ENCODE data around the gene MAP2K7.

Gene MAP2K7

DNA sequence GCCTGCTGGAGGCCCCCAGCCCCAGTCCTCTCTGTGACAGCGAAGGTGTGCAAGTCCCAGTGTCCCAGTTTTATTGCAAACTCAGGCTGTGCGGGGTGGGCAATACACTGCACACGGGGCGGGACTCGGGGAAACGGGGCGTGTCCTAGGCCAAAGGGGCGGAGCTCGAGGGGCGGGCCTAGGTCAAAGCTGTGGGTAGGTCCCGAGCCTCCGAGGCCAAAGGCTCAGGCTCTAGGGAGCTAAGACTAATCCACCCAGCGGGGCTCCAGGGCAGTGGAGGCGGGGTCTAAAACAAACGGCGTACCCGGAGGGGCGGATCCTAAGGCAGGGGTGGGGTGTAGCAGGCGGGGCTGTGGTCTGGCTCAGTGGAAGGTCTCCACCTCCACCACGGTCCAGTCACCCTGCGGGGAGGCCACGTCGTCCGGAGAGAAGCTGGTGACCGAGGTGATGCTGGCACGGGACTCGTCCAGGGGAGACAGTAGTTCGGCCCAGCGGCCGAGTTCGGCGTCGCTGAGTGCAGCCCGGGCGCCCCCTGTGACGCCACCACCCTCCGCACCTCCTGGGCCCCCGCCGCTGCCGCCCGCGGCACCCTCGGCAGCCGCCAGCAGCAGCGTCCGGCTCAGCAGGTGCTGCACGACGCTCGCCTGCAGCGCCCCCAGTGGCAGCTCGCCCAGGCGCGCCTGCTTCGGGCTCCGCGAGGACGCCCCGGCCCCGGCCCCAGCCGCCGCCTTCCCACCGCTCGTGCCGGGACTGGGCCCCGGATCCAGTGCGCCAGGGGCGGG, 34.8 kb upstream of the MAP2K7 start:
- H3K9me3 ChIP-seq (ENCODE audit: control insufficient read depth in 1 of 2, low read length in 2 of 2): no peaks in the 10 kb centered on the region
- peak overlapping the region; percentile 39 to 61 for H3K4me3 ChIP-seq (ENCODE audit: low read depth in 1 of 2, low read length in 2 of 2)
- H3K4me1 ChIP-seq (ENCODE audit: control insufficient read depth in 1 of 2, insufficient read depth in 2 of 2, low read length in 2 of 2): peaks cover 0 to 56% of the 10 kb centered on the region in 2 donors
- H3K36me3 ChIP-seq (ENCODE audit: control insufficient read depth in 1 of 2, insufficient read depth in 2 of 2, low read length in 2 of 2): no peaks in the 10 kb centered on the region
- H3K27me3 ChIP-seq (ENCODE audit: low read depth, low read length): peaks cover 21% of the 10 kb centered on the region
- no peak overlapping the region for H3K27ac ChIP-seq (ENCODE audit: low read length)

DNA sequence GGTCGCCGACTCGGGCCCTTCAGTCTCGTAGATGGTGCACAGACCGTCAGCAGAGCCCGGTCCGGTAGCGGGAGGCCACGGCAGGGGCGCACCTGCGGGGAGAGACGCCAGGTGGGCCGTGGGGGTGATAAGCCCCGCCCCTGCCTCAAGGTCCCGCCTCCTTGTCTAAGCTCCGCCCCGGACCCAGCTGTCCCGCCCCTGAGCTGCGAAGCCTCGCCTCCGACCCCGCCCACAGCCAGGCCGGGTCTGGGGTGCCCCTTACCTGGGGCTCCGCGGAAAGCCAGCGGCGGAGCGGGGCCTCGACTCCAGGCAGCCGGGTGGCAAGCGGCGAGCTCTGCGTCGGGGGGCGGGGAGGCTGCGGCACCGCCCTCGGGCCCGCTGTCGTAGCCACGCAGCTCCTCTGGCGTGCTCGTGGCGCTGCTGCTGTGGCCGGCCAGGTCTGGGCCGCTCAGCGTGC, 34.2 kb upstream of the MAP2K7 start:
- peaks cover 22% of the 10 kb centered on the region for H3K27me3 ChIP-seq (ENCODE audit: low read depth, low read length)
- H3K9me3 ChIP-seq (ENCODE audit: control insufficient read depth in 1 of 2, low read length in 2 of 2): no peaks in the 10 kb centered on the region
- H3K4me3 ChIP-seq (ENCODE audit: low read depth in 1 of 2, low read length in 2 of 2): peak overlapping the region in 1 of 2 donors; percentile 61
- peaks cover 0 to 61% of the 10 kb centered on the region in 2 donors for H3K4me1 ChIP-seq (ENCODE audit: control insufficient read depth in 1 of 2, insufficient read depth in 2 of 2, low read length in 2 of 2)
- H3K27ac ChIP-seq (ENCODE audit: low read length): no peak overlapping the region
- H3K36me3 ChIP-seq (ENCODE audit: control insufficient read depth in 1 of 2, insufficient read depth in 2 of 2, low read length in 2 of 2): no peaks in the 10 kb centered on the region

GRCh38 chr19:7869910-7870511, 33.7 kb upstream of the MAP2K7 start:
- no peaks in the 10 kb centered on the region for H3K9me3 ChIP-seq (ENCODE audit: control insufficient read depth in 1 of 2, low read length in 2 of 2)
- H3K27me3 ChIP-seq (ENCODE audit: low read depth, low read length): peaks cover 26% of the 10 kb centered on the region
- peaks cover 0 to 65% of the 10 kb centered on the region in 2 donors for H3K4me1 ChIP-seq (ENCODE audit: control insufficient read depth in 1 of 2, insufficient read depth in 2 of 2, low read length in 2 of 2)
- H3K36me3 ChIP-seq (ENCODE audit: control insufficient read depth in 1 of 2, insufficient read depth in 2 of 2, low read length in 2 of 2): no peaks in the 10 kb centered on the region
- H3K27ac ChIP-seq (ENCODE audit: low read length): no peak overlapping the region
- H3K4me3 ChIP-seq (ENCODE audit: low read depth in 1 of 2, low read length in 2 of 2): peak overlapping the region in 1 of 2 donors; percentile 61

GRCh38 chr19:7870571-7871436, 32.9 kb upstream of the MAP2K7 start:
- Histone ChIP-seq H3K4me1 (ENCODE audit: control insufficient read depth in 1 of 2, insufficient read depth in 2 of 2, low read length in 2 of 2) (peaks cover 0 to 65% of the 10 kb centered on the region in 2 donors), H3K27me3 (ENCODE audit: low read depth, low read length) (peaks cover 26% of the 10 kb centered on the region), H3K9me3 (ENCODE audit: control insufficient read depth in 1 of 2, low read length in 2 of 2) (no peaks in the 10 kb centered on the region), H3K27ac (ENCODE audit: low read length) (no peak overlapping the region), H3K36me3 (ENCODE audit: control insufficient read depth in 1 of 2, insufficient read depth in 2 of 2, low read length in 2 of 2) (no peaks in the 10 kb centered on the region), H3K4me3 (ENCODE audit: low read depth in 1 of 2, low read length in 2 of 2) (peak overlapping the region in 1 of 2 donors; percentile 59)

- H3K4me1 ChIP-seq (ENCODE audit: control insufficient read depth in 1 of 2, insufficient read depth in 2 of 2, low read length in 2 of 2): peaks cover 0 to 65% of the 10 kb centered on the region in 2 donors
- H3K36me3 ChIP-seq (ENCODE audit: control insufficient read depth in 1 of 2, insufficient read depth in 2 of 2, low read length in 2 of 2): no peaks in the 10 kb centered on the region
- peaks cover 24% of the 10 kb centered on the region for H3K27me3 ChIP-seq (ENCODE audit: low read depth, low read length)
- no peak overlapping the region for H3K27ac ChIP-seq (ENCODE audit: low read length)
- no peaks in the 10 kb centered on the region for H3K9me3 ChIP-seq (ENCODE audit: control insufficient read depth in 1 of 2, low read length in 2 of 2)
- H3K4me3 ChIP-seq (ENCODE audit: low read depth in 1 of 2, low read length in 2 of 2): peak overlapping the region; percentile 48 to 59
Observed at GRCh38 chr19:7871437-7872305, 32.0 kb upstream of the MAP2K7 start.

DNA sequence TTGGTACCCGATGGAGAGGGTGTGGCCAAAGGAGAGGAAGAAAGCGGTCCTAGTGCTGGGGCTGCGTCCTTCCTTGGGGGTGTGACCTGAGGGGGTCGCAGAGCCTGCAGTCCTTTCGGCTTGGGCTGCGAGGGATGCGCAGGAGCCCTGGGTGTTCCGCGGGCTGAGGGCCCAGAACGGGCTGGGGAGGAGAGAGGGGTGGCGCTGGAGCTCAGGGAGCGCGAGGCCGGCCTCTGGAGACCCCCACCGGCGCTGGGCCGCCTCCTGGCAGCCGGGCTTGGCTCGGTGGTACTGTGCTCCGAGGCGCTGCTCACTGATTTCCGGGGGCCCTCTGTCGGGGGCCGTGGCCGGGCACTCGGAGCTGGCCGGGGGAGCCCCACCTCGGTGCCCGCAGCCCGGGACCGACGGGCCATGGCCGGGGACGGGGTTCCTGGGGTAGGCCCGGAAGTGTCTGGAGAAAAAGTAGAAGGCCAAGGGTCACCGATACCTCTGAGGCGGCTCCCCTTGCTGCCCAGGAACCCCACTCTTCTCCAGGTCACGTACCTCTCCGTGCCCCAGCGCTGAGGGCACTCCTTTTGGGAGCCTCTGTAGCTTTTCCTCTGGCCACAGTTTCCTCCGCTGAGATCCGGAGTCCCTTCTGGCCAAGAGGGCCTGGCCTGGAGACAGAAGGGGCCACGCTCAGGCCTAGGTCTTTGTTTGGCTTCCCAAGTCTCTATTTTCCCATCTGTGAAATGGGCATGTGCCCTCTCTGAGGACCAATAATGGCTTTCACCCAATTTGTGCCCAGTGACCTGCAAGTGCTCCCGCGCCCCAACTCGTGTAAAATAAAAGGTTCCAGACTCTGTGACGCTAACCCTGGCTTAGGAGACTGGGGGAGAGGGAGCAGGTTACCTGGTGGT, 31.1 kb upstream of the MAP2K7 start:
- H3K9me3 ChIP-seq (ENCODE audit: control insufficient read depth in 1 of 2, low read length in 2 of 2): no peaks in the 10 kb centered on the region
- H3K4me3 ChIP-seq (ENCODE audit: low read depth in 1 of 2, low read length in 2 of 2): peak overlapping the region in 1 of 2 donors; percentile 59
- H3K4me1 ChIP-seq (ENCODE audit: control insufficient read depth in 1 of 2, insufficient read depth in 2 of 2, low read length in 2 of 2): peaks cover 0 to 62% of the 10 kb centered on the region in 2 donors
- H3K36me3 ChIP-seq (ENCODE audit: control insufficient read depth in 1 of 2, insufficient read depth in 2 of 2, low read length in 2 of 2): no peaks in the 10 kb centered on the region
- no peak overlapping the region for H3K27ac ChIP-seq (ENCODE audit: low read length)
- peaks cover 16% of the 10 kb centered on the region for H3K27me3 ChIP-seq (ENCODE audit: low read depth, low read length)

DNA sequence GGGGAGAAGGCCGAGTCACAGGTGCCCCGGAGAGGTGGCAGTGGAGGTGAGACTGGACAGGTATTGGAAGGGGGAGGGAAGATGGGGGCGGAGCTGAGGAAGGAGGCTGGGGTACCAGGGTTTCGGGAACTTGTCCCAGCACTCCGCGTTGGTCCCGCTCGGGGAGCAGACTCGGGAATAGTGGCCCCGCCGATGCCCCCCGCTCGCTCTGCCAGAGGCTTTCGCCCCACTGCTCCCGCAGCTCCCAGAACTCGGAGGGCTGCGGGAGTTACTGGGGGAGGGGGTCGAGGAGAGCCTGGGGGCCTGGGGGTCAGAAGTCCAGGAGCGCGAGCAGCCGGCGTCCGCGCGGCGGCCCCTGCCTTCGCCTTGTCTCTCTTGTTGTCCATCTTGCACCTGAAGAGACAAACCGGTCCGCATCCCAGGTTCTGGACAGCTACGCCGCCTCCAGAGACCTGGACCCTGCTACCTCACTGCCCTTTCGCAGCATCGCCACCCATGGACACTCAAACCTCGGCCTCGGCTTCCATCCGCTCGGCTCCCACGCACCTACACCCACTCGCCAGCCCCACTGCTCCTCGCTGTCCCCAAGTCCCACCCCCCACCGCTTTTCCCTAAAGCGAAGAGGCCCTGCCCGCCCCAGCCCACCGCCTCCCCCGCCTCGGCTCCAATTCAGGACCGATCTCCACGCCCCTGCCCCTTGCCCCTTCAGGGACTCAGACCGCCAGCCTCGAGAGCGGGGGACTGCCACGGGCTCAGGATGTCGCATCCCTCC, 30.2 kb upstream of the MAP2K7 start:
- Histone ChIP-seq H3K4me1 (ENCODE audit: control insufficient read depth in 1 of 2, insufficient read depth in 2 of 2, low read length in 2 of 2) (peaks cover 0 to 56% of the 10 kb centered on the region in 2 donors), H3K27ac (ENCODE audit: low read length) (no peak overlapping the region), H3K36me3 (ENCODE audit: control insufficient read depth in 1 of 2, insufficient read depth in 2 of 2, low read length in 2 of 2) (no peaks in the 10 kb centered on the region), H3K27me3 (ENCODE audit: low read depth, low read length) (peaks cover 15% of the 10 kb centered on the region), H3K9me3 (ENCODE audit: control insufficient read depth in 1 of 2, low read length in 2 of 2) (no peaks in the 10 kb centered on the region), H3K4me3 (ENCODE audit: low read depth in 1 of 2, low read length in 2 of 2) (no peak overlapping the region)

DNA sequence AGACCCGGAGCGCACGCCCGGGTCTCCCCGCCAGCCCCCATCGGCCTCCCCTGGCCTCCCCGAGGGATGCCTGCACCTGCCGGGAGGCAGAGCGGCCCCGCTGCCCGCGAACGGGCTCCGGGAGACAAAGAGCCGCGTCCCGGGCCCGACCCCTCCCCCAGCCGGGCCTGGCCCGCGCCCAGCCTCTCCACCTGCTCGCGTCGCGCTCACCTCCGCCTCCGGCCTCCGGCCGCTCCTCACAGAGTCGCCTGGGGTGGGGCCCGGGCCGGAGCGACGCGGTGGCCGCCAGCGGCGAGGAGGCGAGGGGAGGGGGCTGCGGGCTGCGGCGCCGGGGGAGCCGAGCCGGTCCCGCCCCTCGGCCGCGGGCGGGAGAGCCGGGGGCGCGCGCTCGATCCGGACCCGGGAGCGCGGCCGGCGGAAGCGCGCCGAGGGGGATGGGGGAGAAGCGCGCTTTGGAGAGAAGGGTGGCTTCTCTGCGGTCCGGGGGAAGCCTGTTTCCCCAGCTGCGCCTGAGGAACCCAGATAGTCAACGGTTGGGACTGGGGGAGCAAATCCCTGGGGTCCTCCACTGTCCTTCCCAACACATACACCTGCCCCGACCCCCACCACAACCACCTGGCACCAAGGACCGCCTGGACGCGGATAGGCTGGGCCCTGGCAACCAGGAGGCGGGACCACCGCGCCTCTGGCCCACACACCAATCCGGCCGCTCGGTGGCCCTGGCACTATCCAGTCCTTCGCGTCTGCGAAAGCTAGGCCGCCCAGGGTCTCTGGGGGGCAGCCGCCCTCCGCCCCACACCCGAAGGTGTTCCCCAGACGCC, 29.4 kb upstream of the MAP2K7 start, which contains the start of gene PRR36:
PRR36 (minus strand) TSS at position 315 of the 821 bp plus-strand sequence. CDS start 701 bp downstream, outside the sequence.
- peaks cover 15% of the 10 kb centered on the region for H3K27me3 ChIP-seq (ENCODE audit: low read depth, low read length)
- peaks cover 0 to 48% of the 10 kb centered on the region in 2 donors for H3K4me1 ChIP-seq (ENCODE audit: control insufficient read depth in 1 of 2, insufficient read depth in 2 of 2, low read length in 2 of 2)
- no peaks in the 10 kb centered on the region for H3K9me3 ChIP-seq (ENCODE audit: control insufficient read depth in 1 of 2, low read length in 2 of 2)
- H3K27ac ChIP-seq (ENCODE audit: low read length): no peak within 1 kb of the TSS
- no peaks in the 10 kb centered on the region for H3K36me3 ChIP-seq (ENCODE audit: control insufficient read depth in 1 of 2, insufficient read depth in 2 of 2, low read length in 2 of 2)
- H3K4me3 ChIP-seq (ENCODE audit: low read depth in 1 of 2, low read length in 2 of 2): no peak within 1 kb of the TSS

DNA sequence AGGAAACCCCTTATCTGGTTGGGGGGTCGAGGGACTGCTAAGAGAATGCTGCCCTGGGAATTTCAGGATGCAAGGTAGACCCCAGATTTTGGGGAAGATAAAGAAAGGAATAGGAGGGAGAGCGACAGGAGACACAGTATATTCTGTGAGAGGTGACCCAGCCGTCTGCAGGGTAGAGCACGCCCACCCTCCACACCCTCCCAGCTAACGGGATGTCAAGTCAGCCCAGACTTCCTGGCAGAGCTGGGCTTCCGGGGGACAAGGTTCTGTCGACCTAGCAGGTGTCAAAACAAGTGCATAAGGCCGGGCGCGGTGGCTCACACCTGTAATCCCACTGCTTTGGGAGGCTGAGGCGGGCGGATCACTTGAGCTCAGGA, 28.8 kb upstream of the MAP2K7 start:
- no peaks in the 10 kb centered on the region for H3K36me3 ChIP-seq (ENCODE audit: control insufficient read depth in 1 of 2, insufficient read depth in 2 of 2, low read length in 2 of 2)
- peaks cover 0 to 42% of the 10 kb centered on the region in 2 donors for H3K4me1 ChIP-seq (ENCODE audit: control insufficient read depth in 1 of 2, insufficient read depth in 2 of 2, low read length in 2 of 2)
- no peaks in the 10 kb centered on the region for H3K9me3 ChIP-seq (ENCODE audit: control insufficient read depth in 1 of 2, low read length in 2 of 2)
- no peak overlapping the region for H3K4me3 ChIP-seq (ENCODE audit: low read depth in 1 of 2, low read length in 2 of 2)
- no peak overlapping the region for H3K27ac ChIP-seq (ENCODE audit: low read length)
- peaks cover 15% of the 10 kb centered on the region for H3K27me3 ChIP-seq (ENCODE audit: low read depth, low read length)
